PFSK-1 (cell line): ENCODE data around the gene KRTAP6-2.

Experiments
- FOXP2 ChIP-seq: optimal IDR thresholded peaks from 2 replicates; pipeline ENCODE3; 2011; ENCODE audit warnings: borderline replicate concordance, control low read depth, inconsistent platforms; ENCODE audit not compliant: insufficient read depth; ENCODE audit errors: extremely low read length, extremely low read depth
- POLR2AphosphoS5 ChIP-seq: IDR thresholded peaks from 2 replicates; pipeline ENCODE4 v1.6.1; 2012; ENCODE audit warnings: low read depth, mild to moderate bottlenecking, control low read depth, low read length, moderate library complexity
- REST ChIP-seq, 2 experiments: IDR thresholded peaks; 2 replicates each; pipeline versions ENCODE4 v1.6.1 to v1.8.0; 2011 to 2012; ENCODE audit warnings: low read depth in 2 of 2, low read length in 2 of 2, control low read depth in 1 of 2, inconsistent platforms in 1 of 2, mild to moderate bottlenecking in 1 of 2, moderate library complexity in 1 of 2; ENCODE audit not compliant: insufficient read depth in 1 of 2
- SIN3A ChIP-seq: IDR thresholded peaks from 2 replicates; pipeline ENCODE4 v1.6.1; 2012; ENCODE audit warnings: mild to moderate bottlenecking, low read length, moderate library complexity, borderline replicate concordance; ENCODE audit not compliant: insufficient read depth
- TAF1 ChIP-seq: IDR thresholded peaks from 2 replicates; pipeline ENCODE4 v1.6.1; 2012; ENCODE audit warnings: low read length, control low read depth, borderline replicate concordance; ENCODE audit not compliant: insufficient read depth

The KRTAP6-2 gene

GRCh38 chr21:30552782-30553181 lies 45.9 kb downstream of the KRTAP6-2 start:
- no peak for TF ChIP-seq FOXP2
- no peak for TF ChIP-seq POLR2AphosphoS5
- TF ChIP-seq TAF1 = no peak
- no peak for TF ChIP-seq SIN3A
- TF ChIP-seq REST (IDR thresholded peaks at IDR 0.05; ENCODE audit: insufficient read depth in 1 of 2, low read depth in 2 of 2, low read length in 2 of 2) = no peak
